ENCODE data around the gene PRSS56. TPM values are rescaled to one million over a fixed set of nuclear protein-coding genes. Genes with fewer than 3 reads are reported as not detected.
"Not testable (repeated sequence)": the region's sequence is repeated elsewhere in the genome, so short reads cannot be mapped to it uniquely, and the experiment has no call there.

PRSS56 gene
- total RNA-seq, 2 donors from 2014 or later: not detected

GRCh38 chr2:232528746-232529460, 8.7 kb downstream of the PRSS56 start:
- Mint-ChIP-seq H3K9me3 (no peaks in the 10 kb centered on the region), H3K27ac (no peak overlapping the region), H3K36me3 (no peaks in the 10 kb centered on the region)
- DNase-seq (ENCODE audit: low spot score in 2 of 2) (no peak), ATAC-seq (peak in 1 of 2 donors; percentile 60)

- no peaks in the 10 kb centered on the region for H3K9me3 Mint-ChIP-seq
- H3K36me3 Mint-ChIP-seq: no peaks in the 10 kb centered on the region
- DNase-seq (ENCODE audit: low spot score in 2 of 2): no peak
- H3K27ac Mint-ChIP-seq: no peak overlapping the region
- ATAC-seq: no peak
Measured at GRCh38 chr2:232529806-232530547, 9.8 kb downstream of the PRSS56 start.

GRCh38 chr2:232530626-232531260, 10.6 kb downstream of the PRSS56 start:
- no peak for ATAC-seq
- Mint-ChIP-seq H3K9me3 (no peaks in the 10 kb centered on the region), H3K27ac (no peak overlapping the region), H3K36me3 (no peaks in the 10 kb centered on the region)
- no peak for DNase-seq (ENCODE audit: low spot score in 2 of 2)

- ATAC-seq (no peak), DNase-seq (ENCODE audit: low spot score in 2 of 2) (no peak)
- no peaks in the 10 kb centered on the region for H3K36me3 Mint-ChIP-seq
- H3K9me3 Mint-ChIP-seq: no peaks in the 10 kb centered on the region
- H3K27ac Mint-ChIP-seq: no peak overlapping the region
Measured at GRCh38 chr2:232532419-232532818, 12.2 kb downstream of the PRSS56 start.

- not testable (repeated sequence) for ATAC-seq; H3K9me3 Mint-ChIP-seq; DNase-seq (ENCODE audit: low spot score in 2 of 2); H3K27ac Mint-ChIP-seq; H3K36me3 Mint-ChIP-seq
Measured at GRCh38 chr2:232532821-232533220, 12.6 kb downstream of the PRSS56 start.

GRCh38 chr2:232533944-232534710, 13.9 kb downstream of the PRSS56 start:
- Mint-ChIP-seq H3K27ac (peak overlapping the region in 1 of 2 donors; percentile 55), H3K36me3 (no peaks in the 10 kb centered on the region), H3K9me3 (no peaks in the 10 kb centered on the region)
- DNase-seq (ENCODE audit: low spot score in 2 of 2) (no peak), ATAC-seq (no peak)

- Mint-ChIP-seq H3K9me3 (no peaks in the 10 kb centered on the region), H3K27ac (no peak overlapping the region), H3K36me3 (no peaks in the 10 kb centered on the region)
- DNase-seq (ENCODE audit: low spot score in 2 of 2) (peak in 1 of 2 donors; percentile 52), ATAC-seq (no peak)
Measured at GRCh38 chr2:232534940-232535651, 14.9 kb downstream of the PRSS56 start.

GRCh38 chr2:232535761-232536530, 15.8 kb downstream of the PRSS56 start:
- Mint-ChIP-seq H3K36me3 (no peaks in the 10 kb centered on the region), H3K27ac (no peak overlapping the region), H3K9me3 (no peaks in the 10 kb centered on the region)
- no peak for ATAC-seq
- DNase-seq (ENCODE audit: low spot score in 2 of 2): peak in 1 of 2 donors; percentile 21

- DNase-seq (ENCODE audit: low spot score in 2 of 2) (peak in 1 of 2 donors; percentile 46), ATAC-seq (peak in 1 of 2 donors; percentile 58)
- no peaks in the 10 kb centered on the region for H3K9me3 Mint-ChIP-seq
- no peaks in the 10 kb centered on the region for H3K36me3 Mint-ChIP-seq
- H3K27ac Mint-ChIP-seq: no peak overlapping the region
Measured at GRCh38 chr2:232537079-232537478, 16.9 kb downstream of the PRSS56 start.

- ATAC-seq (no peak), DNase-seq (ENCODE audit: low spot score in 2 of 2) (peak in 1 of 2 donors; percentile 35)
- no peaks in the 10 kb centered on the region for H3K36me3 Mint-ChIP-seq
- no peaks in the 10 kb centered on the region for H3K9me3 Mint-ChIP-seq
- H3K27ac Mint-ChIP-seq: no peak overlapping the region
Measured at GRCh38 chr2:232537499-232537898, 17.3 kb downstream of the PRSS56 start.

GRCh38 chr2:232538671-232539070, 18.5 kb downstream of the PRSS56 start:
- H3K9me3 Mint-ChIP-seq: no peaks in the 10 kb centered on the region
- peak overlapping the region in 1 of 2 donors; percentile 10 for H3K27ac Mint-ChIP-seq
- ATAC-seq (no peak), DNase-seq (ENCODE audit: low spot score in 2 of 2) (peak in 1 of 2 donors; percentile 30)
- no peaks in the 10 kb centered on the region for H3K36me3 Mint-ChIP-seq

- no peaks in the 10 kb centered on the region for H3K9me3 Mint-ChIP-seq
- peak within 1 kb of the TSS in 1 of 2 donors; percentile 10 for H3K27ac Mint-ChIP-seq
- DNase-seq (ENCODE audit: low spot score in 2 of 2) (peak in 1 of 2 donors; percentile 46), ATAC-seq (no peak)
- H3K36me3 Mint-ChIP-seq: peaks cover 0 to 4% of the 10 kb centered on the region in 2 donors
Measured at GRCh38 chr2:232539298-232540231, 19.4 kb downstream of the PRSS56 start, which contains the start of gene CHRNG. Gene CHRNG (plus strand): TSS chr2:232539692. CDS start chr2:232539748, 56 bp downstream.

- ATAC-seq (no peak), DNase-seq (ENCODE audit: low spot score in 2 of 2) (peak in 1 of 2 donors; percentile 30)
Measured at GRCh38 chr2:232540441-232541041, 20.4 kb downstream of the PRSS56 start.

More at GRCh38 chr2:232540441-232541041, 20.4 kb downstream of the PRSS56 start:
- Mint-ChIP-seq H3K36me3 (peaks cover 0 to 9% of the 10 kb centered on the region in 2 donors), H3K9me3 (no peaks in the 10 kb centered on the region), H3K27ac (no peak overlapping the region)
